GM13977 (cell line): ENCODE data around the gene IFI6.

Experiments used
- DNase-seq: peaks from one replicate; pipeline ENCODE4 v3.0.0; 2012; ENCODE audit warnings: low spot score
- CTCF ChIP-seq: IDR thresholded peaks from 2 replicates; pipeline ENCODE4 v1.5.1; 2012; ENCODE audit warnings: mild to moderate bottlenecking, control low read depth; ENCODE audit not compliant: insufficient read depth; ENCODE audit errors: extremely low read depth, missing control alignments
- in situ Hi-C: fragments of 300-500 bp; cut with MboI; formaldehyde crosslinking; loops from one replicate; pipeline ENCODE4 v1.12.0; 2022; ENCODE audit warnings: low sequenced_read_pairs, low pct_unique_long_range_greater_than_20kb, mixed read lengths, inconsistent platforms; ENCODE audit not compliant: unreplicated experiment

Gene IFI6

GRCh38 chr1:27618341-27619082 lies 53.5 kb downstream of the IFI6 start:
- TF ChIP-seq CTCF, result no peak
- in situ Hi-C loops, result no loop called here
- DNase-seq, result no peak

GRCh38 chr1:27617420-27617819 lies 54.6 kb downstream of the IFI6 start:
- no peak for TF ChIP-seq CTCF
- in situ Hi-C loops, result no loop called here
- no peak for DNase-seq

GRCh38 chr1:27616441-27616840 lies 55.6 kb downstream of the IFI6 start:
- in situ Hi-C loops, result no loop called here
- peak; percentile 28 for TF ChIP-seq CTCF
- DNase-seq, result no peak
